ENCODE measurements around the gene QKI.

DNA sequence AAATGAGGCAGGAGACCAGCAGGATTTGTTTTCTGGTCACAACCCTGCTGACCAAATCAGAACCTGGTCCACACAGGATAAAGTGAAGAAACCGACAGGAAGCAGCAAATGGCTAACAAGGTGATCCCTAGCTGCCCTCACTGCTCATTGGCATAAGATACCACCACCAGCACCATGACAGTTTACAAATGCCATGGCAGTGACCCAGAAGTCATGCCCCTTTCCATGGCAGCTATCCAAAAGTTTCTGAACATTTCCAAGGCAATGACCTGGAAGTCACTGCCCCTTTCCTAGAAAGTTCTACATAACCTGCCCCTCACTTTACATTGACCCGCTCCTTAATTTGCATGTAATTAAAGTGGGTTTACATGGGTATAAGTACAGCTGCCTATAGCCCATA lies 185.2 kb downstream of the QKI start:
- no peak for TF ChIP-seq CTCF (IDR thresholded peaks at IDR 0.05)
- TF ChIP-seq POLR2A (IDR thresholded peaks at IDR 0.05): no peak

Measured in right lobe of liver (tissue), 4 donors.